ENCODE measurements around the gene FAM9C. TPM values are rescaled to one million over a fixed set of nuclear protein-coding genes. Genes with fewer than 3 reads are reported as not detected.

The FAM9C gene
- 0.50 TPM in 1 of 2 replicates, not detected in the other for total RNA-seq

DNA sequence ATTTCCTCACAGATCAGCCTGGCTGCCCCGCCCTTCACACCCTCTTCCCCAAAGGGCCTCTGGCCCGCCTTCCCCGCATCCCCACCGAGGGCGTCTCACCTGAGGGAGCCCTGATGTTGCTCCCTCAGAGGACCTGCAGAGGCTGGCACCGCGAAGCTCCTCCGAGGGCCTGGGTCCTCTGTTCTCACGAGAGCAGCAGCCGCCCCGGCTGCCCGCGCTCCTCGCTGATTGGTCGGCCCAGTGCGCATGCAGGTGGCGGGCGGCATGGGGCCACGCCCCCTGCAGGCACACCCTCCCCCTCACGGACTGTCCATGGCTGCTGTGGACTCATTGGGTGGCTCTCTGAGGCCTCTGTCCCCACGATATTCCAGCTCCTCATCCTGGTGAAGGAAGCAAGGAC lies at the start of gene FAM9C:
FAM9C (minus strand) TSS at position 180 of the 400 bp plus-strand sequence. CDS start 831 bp downstream, outside the sequence.

Other genes with a start within 250 kb of the FAM9C start
- gene TLR7, start 177.5 kb downstream of the FAM9C start, total RNA-seq = not detected in 2 replicates
- gene TLR8, start 138.0 kb downstream of the FAM9C start, total RNA-seq = not detected in 2 replicates
- gene TMSB4X, start 69.5 kb downstream of the FAM9C start, total RNA-seq = 4,229 and 5,294 TPM in 2 replicates

Data from thoracic aorta endothelial cell (primary cell).